ENCODE results near the gene MB.

The MB gene

DNA sequence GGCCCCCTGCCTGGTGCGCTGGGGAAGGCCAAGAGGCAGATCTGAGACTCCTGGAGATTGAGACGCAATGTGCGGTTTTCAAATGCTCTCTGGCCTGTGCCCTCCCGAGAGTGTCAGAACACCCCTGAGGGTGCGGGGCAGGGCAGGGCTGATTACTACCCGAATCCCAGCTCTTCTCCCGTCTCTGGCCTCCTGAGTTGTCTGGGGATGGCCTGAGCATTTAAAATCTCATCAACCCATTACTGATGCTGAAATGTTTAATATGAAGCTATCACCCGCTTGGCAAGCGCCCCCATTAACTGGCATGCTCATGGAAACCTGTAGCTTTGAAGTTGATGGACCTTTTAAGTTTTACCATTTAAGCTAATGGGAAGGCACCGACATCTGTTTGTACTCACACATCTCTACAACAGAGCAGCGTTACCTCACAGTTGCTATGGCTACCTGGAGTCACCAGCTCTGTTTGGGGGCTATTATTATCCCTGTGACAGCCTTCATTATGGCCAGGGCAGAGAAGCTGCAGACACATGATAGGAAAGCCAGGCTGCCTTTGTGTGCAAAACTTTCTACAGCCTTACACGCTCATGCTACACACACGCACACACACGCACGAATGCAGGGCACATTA, 3.6 kb upstream of the MB start:
- Histone ChIP-seq H3K9ac (ENCODE audit: low read length) (no peak overlapping the region), H3K79me2 (ENCODE audit: low read length) (no peaks in the 10 kb centered on the region), H3K27ac (ENCODE audit: low read length) (no peak overlapping the region), H3K9me3 (ENCODE audit: insufficient read depth, low read length) (no peaks in the 10 kb centered on the region), H3K4me3 (ENCODE audit: low read length) (no peak overlapping the region), H4K20me1 (ENCODE audit: insufficient read depth, low read length) (no peaks in the 10 kb centered on the region), H3K4me2 (ENCODE audit: low read length) (no peak overlapping the region), H3K27me3 (ENCODE audit: low read depth, low read length) (peaks cover 39% of the 10 kb centered on the region), H2AFZ (ENCODE audit: low read depth, low read length) (no peak overlapping the region), H3K4me1 (ENCODE audit: low read length) (peaks cover 2% of the 10 kb centered on the region; the same call in 1 of the 2 replicates), H3K36me3 (replicated peaks; ENCODE audit: low read depth, low read length) (no peaks in the 10 kb centered on the region)
- TF ChIP-seq CTCF (IDR thresholded peaks at IDR 0.05; ENCODE audit: low read depth, low read length) = no peak

DNA sequence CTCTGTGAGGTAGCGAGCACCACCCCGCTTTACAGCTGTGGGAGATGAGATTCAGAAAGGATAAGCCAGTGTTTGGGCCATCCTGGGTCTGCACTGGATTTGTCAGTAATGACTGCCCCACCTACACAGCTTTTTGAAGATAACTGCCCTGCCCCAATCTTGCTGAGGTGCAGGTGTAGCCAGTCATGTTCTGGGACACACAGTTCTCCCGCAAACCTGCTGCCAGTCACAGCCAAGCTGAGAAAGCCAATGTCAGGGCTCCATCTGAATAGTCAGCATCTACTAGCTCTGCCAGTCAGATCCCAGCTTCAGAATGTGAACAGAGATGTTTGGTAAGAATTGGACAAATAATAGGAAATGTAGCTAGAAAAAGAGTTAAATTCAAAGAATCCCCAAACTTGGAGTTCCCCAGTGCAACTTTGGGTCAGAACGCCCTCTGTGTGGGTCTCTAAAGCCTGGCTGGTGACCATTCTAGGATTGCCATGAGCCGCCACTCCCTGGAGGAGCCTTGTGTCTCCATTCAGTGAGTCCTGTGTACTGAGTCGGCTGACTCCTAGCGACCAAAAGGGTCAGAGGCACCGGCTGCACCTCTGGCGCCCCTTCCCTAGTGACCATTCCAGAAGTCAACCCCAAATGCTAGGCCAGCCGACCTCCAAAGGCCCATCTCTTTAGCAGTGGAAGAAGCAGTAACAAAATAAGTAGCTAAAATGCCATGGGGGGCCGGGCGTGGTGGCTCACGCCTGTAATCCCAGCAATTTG, 2.4 kb upstream of the MB start:
- H4K20me1 ChIP-seq (ENCODE audit: insufficient read depth, low read length) = no peaks in the 10 kb centered on the region
- H3K27me3 ChIP-seq (ENCODE audit: low read depth, low read length) = peaks cover 27% of the 10 kb centered on the region
- no peak overlapping the region for H3K4me3 ChIP-seq (ENCODE audit: low read length)
- no peak overlapping the region for H3K27ac ChIP-seq (ENCODE audit: low read length)
- H3K9me3 ChIP-seq (ENCODE audit: insufficient read depth, low read length) = no peaks in the 10 kb centered on the region
- no peaks in the 10 kb centered on the region for H3K36me3 ChIP-seq (replicated peaks; ENCODE audit: low read depth, low read length)
- TF ChIP-seq EZH2phosphoT487 (IDR thresholded peaks at IDR 0.05; ENCODE audit: low read depth) (no peak), CTCF (IDR thresholded peaks at IDR 0.05; ENCODE audit: low read depth, low read length) (no peak)
- H3K4me2 ChIP-seq (ENCODE audit: low read length) = no peak overlapping the region
- H3K79me2 ChIP-seq (ENCODE audit: low read length) = no peaks in the 10 kb centered on the region
- no peak overlapping the region for H3K9ac ChIP-seq (ENCODE audit: low read length)
- H2AFZ ChIP-seq (ENCODE audit: low read depth, low read length) = no peak overlapping the region
- H3K4me1 ChIP-seq (ENCODE audit: low read length) = peaks cover 2% of the 10 kb centered on the region; the same call in 1 of the 2 replicates

DNA sequence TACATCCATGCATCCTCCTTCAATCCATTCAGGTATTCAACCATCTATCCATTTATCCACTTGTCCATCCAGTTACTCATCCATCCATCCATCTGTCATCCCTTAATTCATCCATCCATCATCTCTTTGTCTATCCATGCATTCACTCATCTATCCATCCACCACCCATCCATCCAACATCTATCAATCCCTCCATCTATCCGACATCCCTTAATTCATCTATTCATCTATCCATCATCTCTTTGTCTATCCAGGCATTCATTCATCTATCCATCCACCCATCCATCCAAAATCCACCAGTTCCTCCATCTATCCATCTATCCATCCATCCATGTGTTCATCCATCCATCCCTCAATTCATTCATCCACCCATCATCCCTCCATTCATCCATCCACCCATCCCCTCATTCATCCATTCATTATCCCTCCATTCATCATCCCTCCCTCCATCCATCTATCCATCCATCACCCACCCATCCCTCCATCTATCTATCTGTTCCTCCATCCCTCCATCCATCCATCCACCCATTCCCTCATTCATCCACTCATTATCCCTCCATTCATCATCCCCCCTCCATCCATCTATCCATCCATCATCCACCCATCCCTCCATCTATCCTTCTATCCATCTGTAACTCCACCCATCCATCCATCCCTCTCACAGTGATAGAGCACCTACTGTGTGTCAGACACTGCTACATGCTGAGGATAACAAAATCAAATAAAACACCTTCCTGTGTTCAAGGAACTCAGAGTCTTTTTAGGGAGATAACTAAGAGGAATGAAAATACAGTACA, 1.5 kb upstream of the MB start:
- no peak for TF ChIP-seq EZH2phosphoT487 (IDR thresholded peaks at IDR 0.05; ENCODE audit: low read depth)
- no peak for TF ChIP-seq CTCF (IDR thresholded peaks at IDR 0.05; ENCODE audit: low read depth, low read length)
- Histone ChIP-seq H3K4me1 (ENCODE audit: low read length) (peaks cover 2% of the 10 kb centered on the region; the same call in 1 of the 2 replicates), H3K79me2 (ENCODE audit: low read length) (no peaks in the 10 kb centered on the region), H3K27ac (ENCODE audit: low read length) (no peak overlapping the region), H3K27me3 (ENCODE audit: low read depth, low read length) (peaks cover 25% of the 10 kb centered on the region), H4K20me1 (ENCODE audit: insufficient read depth, low read length) (no peaks in the 10 kb centered on the region), H3K4me2 (ENCODE audit: low read length) (no peak overlapping the region), H3K9ac (ENCODE audit: low read length) (no peak overlapping the region), H3K4me3 (ENCODE audit: low read length) (no peak overlapping the region), H2AFZ (ENCODE audit: low read depth, low read length) (no peak overlapping the region), H3K36me3 (replicated peaks; ENCODE audit: low read depth, low read length) (no peaks in the 10 kb centered on the region), H3K9me3 (ENCODE audit: insufficient read depth, low read length) (no peaks in the 10 kb centered on the region)

GRCh38 chr22:35616043-35616442, 1.1 kb downstream of the MB start:
- Histone ChIP-seq H3K4me1 (ENCODE audit: low read length) (peaks cover 8% of the 10 kb centered on the region), H3K9ac (ENCODE audit: low read length) (no peak overlapping the region), H3K27ac (ENCODE audit: low read length) (no peak overlapping the region), H3K36me3 (replicated peaks; ENCODE audit: low read depth, low read length) (no peaks in the 10 kb centered on the region), H3K79me2 (ENCODE audit: low read length) (no peaks in the 10 kb centered on the region), H2AFZ (ENCODE audit: low read depth, low read length) (no peak overlapping the region), H3K4me2 (ENCODE audit: low read length) (no peak overlapping the region), H3K9me3 (ENCODE audit: insufficient read depth, low read length) (no peaks in the 10 kb centered on the region), H3K4me3 (ENCODE audit: low read length) (no peak overlapping the region), H3K27me3 (ENCODE audit: low read depth, low read length) (peaks cover 27% of the 10 kb centered on the region), H4K20me1 (ENCODE audit: insufficient read depth, low read length) (no peaks in the 10 kb centered on the region)
- TF ChIP-seq CTCF (IDR thresholded peaks at IDR 0.05; ENCODE audit: low read depth, low read length) = no peak
- TF ChIP-seq EZH2phosphoT487 (IDR thresholded peaks at IDR 0.05; ENCODE audit: low read depth) = no peak

Data from OCI-LY3 (cell line).